ENCODE results near the gene PNPLA3.

The PNPLA3 gene

GRCh38 chr22:43889201-43889859, 34.3 kb upstream of the PNPLA3 start:
- no peaks in the 10 kb centered on the region for H3K27me3 ChIP-seq (ENCODE audit: insufficient read depth, low read length, poor library complexity)
- no peak overlapping the region for H3K4me3 ChIP-seq (ENCODE audit: low read depth in 1 of 2, low read length in 2 of 2)
- TF ChIP-seq CTCF (IDR thresholded peaks at IDR 0.05; ENCODE audit: borderline replicate concordance, extremely low read depth, low read length, poor library complexity, severe bottlenecking) (no peak), EZH2 (IDR thresholded peaks at IDR 0.05; ENCODE audit: borderline replicate concordance, low read depth, low read length, severe bottlenecking) (no peak)
- no peak for ATAC-seq (ENCODE audit: insufficient read depth, low read depth)
- H4K20me1 ChIP-seq (ENCODE audit: insufficient read depth, low read length): peaks cover 25% of the 10 kb centered on the region
- no peaks in the 10 kb centered on the region for H3K79me2 ChIP-seq (ENCODE audit: insufficient read depth, low read length)
- no peak overlapping the region for H3K4me2 ChIP-seq (ENCODE audit: insufficient read depth, low read length)
- H3K9ac ChIP-seq (ENCODE audit: low read depth, low read length): no peak overlapping the region
- H3K4me1 ChIP-seq (ENCODE audit: insufficient read depth, low read length): no peaks in the 10 kb centered on the region
- H3K9me3 ChIP-seq (ENCODE audit: insufficient read depth, low read length, severe bottlenecking): no peaks in the 10 kb centered on the region
- no peaks in the 10 kb centered on the region for H3K36me3 ChIP-seq (ENCODE audit: insufficient read depth, low read length)
- H3K27ac ChIP-seq (ENCODE audit: low read length): no peak overlapping the region
- no peak for DNase-seq
- no peak overlapping the region for H2AFZ ChIP-seq (ENCODE audit: low read depth, low read length)

DNA sequence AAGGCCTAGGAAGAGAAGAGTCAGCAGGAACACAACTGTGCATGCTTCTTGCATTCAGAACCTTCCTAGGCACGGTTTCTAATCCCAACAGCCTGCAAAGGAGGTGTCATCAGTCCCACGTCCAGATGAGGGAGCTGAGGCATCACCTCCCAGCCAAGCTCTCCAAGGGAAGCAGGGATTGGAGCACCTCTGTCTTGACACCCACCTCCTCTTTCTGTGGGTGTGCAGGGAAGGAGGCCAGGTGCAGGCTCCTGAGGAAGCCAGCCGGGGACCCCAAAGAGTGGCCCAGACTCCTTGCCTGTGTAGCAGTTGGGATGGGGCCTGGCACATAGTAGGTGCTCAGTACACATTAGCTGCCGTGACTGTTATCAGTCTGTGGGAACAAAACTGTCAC, 33.7 kb upstream of the PNPLA3 start:
- Histone ChIP-seq H3K9ac (ENCODE audit: low read depth, low read length) (no peak overlapping the region), H2AFZ (ENCODE audit: low read depth, low read length) (no peak overlapping the region), H3K4me2 (ENCODE audit: insufficient read depth, low read length) (no peak overlapping the region), H3K4me1 (ENCODE audit: insufficient read depth, low read length) (no peaks in the 10 kb centered on the region), H3K36me3 (ENCODE audit: insufficient read depth, low read length) (no peaks in the 10 kb centered on the region), H4K20me1 (ENCODE audit: insufficient read depth, low read length) (peaks cover 20% of the 10 kb centered on the region), H3K9me3 (ENCODE audit: insufficient read depth, low read length, severe bottlenecking) (no peaks in the 10 kb centered on the region), H3K27me3 (ENCODE audit: insufficient read depth, low read length, poor library complexity) (no peaks in the 10 kb centered on the region), H3K79me2 (ENCODE audit: insufficient read depth, low read length) (no peaks in the 10 kb centered on the region), H3K27ac (ENCODE audit: low read length) (no peak overlapping the region), H3K4me3 (ENCODE audit: low read depth in 1 of 2, low read length in 2 of 2) (no peak overlapping the region)
- DNase-seq: no peak
- TF ChIP-seq EZH2 (IDR thresholded peaks at IDR 0.05; ENCODE audit: borderline replicate concordance, low read depth, low read length, severe bottlenecking) (no peak), CTCF (IDR thresholded peaks at IDR 0.05; ENCODE audit: borderline replicate concordance, extremely low read depth, low read length, poor library complexity, severe bottlenecking) (no peak)
- ATAC-seq (ENCODE audit: insufficient read depth, low read depth): no peak

DNA sequence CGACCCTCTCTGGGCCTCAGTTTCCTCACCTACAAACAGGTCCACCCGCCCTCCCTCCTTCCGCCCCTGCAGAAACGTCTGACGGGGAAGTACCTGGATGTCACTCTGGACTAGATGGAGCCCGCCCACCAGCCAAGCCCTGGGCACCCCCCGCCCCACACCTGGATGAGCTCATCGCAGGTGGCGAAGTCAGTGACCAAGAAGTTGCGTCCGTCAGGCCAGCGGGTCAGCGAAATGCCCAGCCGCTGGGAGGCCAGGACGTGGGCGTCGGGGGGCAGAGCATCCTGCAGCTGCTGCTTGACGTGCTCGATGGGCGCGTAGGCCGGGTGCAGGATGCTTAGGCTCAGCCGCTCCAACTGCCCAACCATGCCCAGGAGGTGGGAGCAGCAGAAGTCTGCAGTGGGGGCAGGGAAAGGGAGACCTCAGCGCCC, 32.7 kb upstream of the PNPLA3 start:
- ATAC-seq (ENCODE audit: insufficient read depth, low read depth) (no peak), DNase-seq (no peak)
- no peak overlapping the region for H3K4me3 ChIP-seq (ENCODE audit: low read depth in 1 of 2, low read length in 2 of 2)
- no peaks in the 10 kb centered on the region for H3K9me3 ChIP-seq (ENCODE audit: insufficient read depth, low read length, severe bottlenecking)
- no peaks in the 10 kb centered on the region for H3K4me1 ChIP-seq (ENCODE audit: insufficient read depth, low read length)
- TF ChIP-seq CTCF (IDR thresholded peaks at IDR 0.05; ENCODE audit: borderline replicate concordance, extremely low read depth, low read length, poor library complexity, severe bottlenecking) (no peak), EZH2 (IDR thresholded peaks at IDR 0.05; ENCODE audit: borderline replicate concordance, low read depth, low read length, severe bottlenecking) (no peak)
- H3K27ac ChIP-seq (ENCODE audit: low read length): no peak overlapping the region
- H3K27me3 ChIP-seq (ENCODE audit: insufficient read depth, low read length, poor library complexity): no peaks in the 10 kb centered on the region
- H3K79me2 ChIP-seq (ENCODE audit: insufficient read depth, low read length): no peaks in the 10 kb centered on the region
- no peak overlapping the region for H2AFZ ChIP-seq (ENCODE audit: low read depth, low read length)
- no peak overlapping the region for H3K9ac ChIP-seq (ENCODE audit: low read depth, low read length)
- H3K4me2 ChIP-seq (ENCODE audit: insufficient read depth, low read length): no peak overlapping the region
- H3K36me3 ChIP-seq (ENCODE audit: insufficient read depth, low read length): no peaks in the 10 kb centered on the region
- H4K20me1 ChIP-seq (ENCODE audit: insufficient read depth, low read length): peaks cover 18% of the 10 kb centered on the region; the same call in 1 of the 2 replicates

Data from DND-41 (cell line).